GM18508 (cell line): ENCODE measurements around the gene WDR7.

Experiments used
- ATAC-seq: cut with Tn5 transposase; IDR thresholded peaks from one replicate; pipeline ENCODE4 v1.9.1; 2021; ENCODE audit warnings: moderate number of reproducible peaks; ENCODE audit not compliant: insufficient read depth, unreplicated experiment

WDR7 gene

GRCh38 chr18:57060814-57061213, 409.7 kb downstream of the WDR7 start:
- ATAC-seq = no peak

- no peak for ATAC-seq
These were observed 411.0 kb downstream of the WDR7 start for GRCh38 chr18:57062178-57062577.

- ATAC-seq = no peak
These were observed 411.7 kb downstream of the WDR7 start for GRCh38 chr18:57062844-57063243.

- ATAC-seq = no peak
These were observed 412.5 kb downstream of the WDR7 start for GRCh38 chr18:57063601-57064103.

- no peak for ATAC-seq
These were observed 422.5 kb downstream of the WDR7 start for GRCh38 chr18:57073501-57074187.

GRCh38 chr18:57075716-57076400, 424.7 kb downstream of the WDR7 start:
- ATAC-seq = no peak

- no peak for ATAC-seq
These were observed 426.0 kb downstream of the WDR7 start for GRCh38 chr18:57077005-57077765.

GRCh38 chr18:57077786-57078552, 426.8 kb downstream of the WDR7 start:
- peak; percentile 79 for ATAC-seq

- ATAC-seq = no peak
These were observed 427.5 kb downstream of the WDR7 start for GRCh38 chr18:57078614-57079013.

GRCh38 chr18:57080479-57080878, 429.3 kb downstream of the WDR7 start:
- no peak for ATAC-seq

GRCh38 chr18:57081899-57082298, 430.7 kb downstream of the WDR7 start:
- no peak for ATAC-seq

- no peak for ATAC-seq
These were observed 432.3 kb downstream of the WDR7 start for GRCh38 chr18:57083485-57083884.

GRCh38 chr18:57084331-57085271, 433.4 kb downstream of the WDR7 start:
- peak; percentile 73 for ATAC-seq

GRCh38 chr18:57085371-57085770, 434.2 kb downstream of the WDR7 start:
- no peak for ATAC-seq

- no peak for ATAC-seq
These were observed 435.0 kb downstream of the WDR7 start for GRCh38 chr18:57086163-57086562.
